Neural cell (in vitro differentiated cells): ENCODE results near the gene DGKK. TPM values are rescaled to one million over a fixed set of nuclear protein-coding genes. Genes with fewer than 3 reads are reported as not detected.

ENCODE experiments used
- H2AFZ ChIP-seq: fragments of 200-600, 300-800 bp; sonication (generic), shearing (Covaris generic); 2 replicates; pipeline ENCODE4 v1.6.0; 2014; ENCODE audit warnings: low read depth, mild to moderate bottlenecking, antibody characterized with exemption, low read length, moderate library complexity
- H3F3A ChIP-seq: fragments of 200-600 bp; shearing (Covaris generic); 2 replicates; pipeline ENCODE4 v1.6.1; 2016; ENCODE audit warnings: mild to moderate bottlenecking, moderate library complexity, mixed read lengths, antibody characterized with exemption, low read length; ENCODE audit not compliant: insufficient read depth, poor library complexity, severe bottlenecking
- H3K27ac ChIP-seq: fragments of 200-600, 300-800 bp; sonication (generic), shearing (Covaris generic); 2 replicates; pipeline ENCODE4 v1.5.1; 2014; ENCODE audit warnings: mild to moderate bottlenecking, low read length, moderate library complexity
- H3K27me3 ChIP-seq: fragments of 300-800, 200-600 bp; sonication (generic), shearing (Covaris generic); 2 replicates; pipeline ENCODE4 v1.6.0; 2014; ENCODE audit warnings: mild to moderate bottlenecking, low read depth, low read length, moderate library complexity; ENCODE audit not compliant: insufficient read depth
- H3K36me3 ChIP-seq: fragments of 300-800, 200-600 bp; sonication (generic), shearing (Covaris generic); 2 replicates; pipeline ENCODE4 v1.5.1; 2014; ENCODE audit warnings: mild to moderate bottlenecking, antibody characterized with exemption, low read length, moderate library complexity; ENCODE audit not compliant: insufficient read depth
- H3K4me2 ChIP-seq: fragments of 300-800, 200-600 bp; sonication (generic), shearing (Covaris generic); 2 replicates; pipeline ENCODE4 v1.6.0; 2014; ENCODE audit warnings: mild to moderate bottlenecking, low read length
- H3K4me3 ChIP-seq: fragments of 300-800, 200-600 bp; sonication (generic), shearing (Covaris generic); 2 replicates; pipeline ENCODE4 v1.5.1; 2014; ENCODE audit warnings: mild to moderate bottlenecking, low read length, moderate library complexity
- H3K79me2 ChIP-seq: fragments of 200-600 bp; shearing (Covaris generic); replicated peaks from 2 replicates; pipeline ENCODE4 v1.6.0; 2014; ENCODE audit warnings: mild to moderate bottlenecking, low read length, moderate library complexity; ENCODE audit not compliant: insufficient read depth
- H3K9ac ChIP-seq: fragments of 300-800, 200-600 bp; sonication (generic), shearing (Covaris generic); 2 replicates; pipeline ENCODE4 v1.6.1; 2016; ENCODE audit warnings: mild to moderate bottlenecking, low read length, mixed read lengths
- H3K9me2 ChIP-seq: fragments of 200-600 bp; shearing (Covaris generic); 2 replicates; pipeline ENCODE4 v1.6.1; 2016; ENCODE audit warnings: mild to moderate bottlenecking, low read length, mixed read lengths; ENCODE audit not compliant: insufficient read depth
- H3K9me3 ChIP-seq: fragments of 200-600, 300-800 bp; sonication (generic), shearing (Covaris generic); 2 replicates; pipeline ENCODE4 v1.6.1; 2016; ENCODE audit warnings: mild to moderate bottlenecking, mixed run types, low read length, moderate library complexity, mixed read lengths
- H4K20me1 ChIP-seq: fragments of 200-600 bp; shearing (Covaris generic); 2 replicates; pipeline ENCODE4 v1.6.1; 2016; ENCODE audit warnings: mild to moderate bottlenecking, mixed run types; ENCODE audit not compliant: insufficient read depth
- EP300 ChIP-seq: fragments of 450-650 bp; conservative IDR thresholded peaks from 2 replicates; pipeline ENCODE4 v1.6.1; 2014; ENCODE audit warnings: antibody characterized with exemption, mild to moderate bottlenecking, moderate library complexity; ENCODE audit not compliant: poor library complexity, severe bottlenecking
- EZH2 ChIP-seq: fragments of 200-600, 300-800 bp; shearing (Covaris generic), sonication (generic); IDR thresholded peaks from 2 replicates; pipeline ENCODE4 v1.6.1; 2014; ENCODE audit warnings: antibody characterized with exemption, low read length, borderline replicate concordance, mild to moderate bottlenecking; ENCODE audit not compliant: insufficient read depth, poor library complexity, severe bottlenecking
- MXI1 ChIP-seq: fragments of 450-650 bp; conservative IDR thresholded peaks from 2 replicates; pipeline ENCODE4 v1.6.1; 2014; ENCODE audit warnings: antibody characterized with exemption, mild to moderate bottlenecking; ENCODE audit not compliant: poor library complexity, severe bottlenecking
- POLR2AphosphoS5 ChIP-seq: IDR thresholded peaks from 2 replicates; pipeline ENCODE4 v1.6.1; 2012
- RAD21 ChIP-seq: fragments of 450-650 bp; conservative IDR thresholded peaks from 2 replicates; pipeline ENCODE4 v1.6.1; 2014; ENCODE audit warnings: antibody characterized with exemption, mild to moderate bottlenecking, moderate library complexity
- REST ChIP-seq: IDR thresholded peaks from 2 replicates; pipeline ENCODE4 v1.6.1; 2012; ENCODE audit warnings: borderline replicate concordance
- SMC3 ChIP-seq: fragments of 450-650 bp; conservative IDR thresholded peaks from 2 replicates; pipeline ENCODE4 v1.6.1; 2014; ENCODE audit warnings: antibody characterized with exemption, mild to moderate bottlenecking, moderate library complexity; ENCODE audit not compliant: poor library complexity
- TAF1 ChIP-seq: IDR thresholded peaks from 2 replicates; pipeline ENCODE4 v1.6.1; 2012; ENCODE audit warnings: low read depth
- polyA plus RNA-seq: library from polyadenylated mRNA; depleted of rRNA; stranded (reverse); fragments of >200 nt; gene quantifications from 2 replicates; pipeline ENCODE4 v1.2.3, GENCODE V29; 2014
- TF ChIP-seq, protein P1 (sequence below): fragments of 450-650 bp; IDR thresholded peaks from 2 replicates; pipeline ENCODE4 v1.5.1; 2014; ENCODE audit warnings: antibody characterized with exemption, mild to moderate bottlenecking, moderate library complexity; ENCODE audit not compliant: poor library complexity, severe bottlenecking

The DGKK gene
- polyA plus RNA-seq, 1 donor from 2014 or later: 1.3 TPM

DNA sequence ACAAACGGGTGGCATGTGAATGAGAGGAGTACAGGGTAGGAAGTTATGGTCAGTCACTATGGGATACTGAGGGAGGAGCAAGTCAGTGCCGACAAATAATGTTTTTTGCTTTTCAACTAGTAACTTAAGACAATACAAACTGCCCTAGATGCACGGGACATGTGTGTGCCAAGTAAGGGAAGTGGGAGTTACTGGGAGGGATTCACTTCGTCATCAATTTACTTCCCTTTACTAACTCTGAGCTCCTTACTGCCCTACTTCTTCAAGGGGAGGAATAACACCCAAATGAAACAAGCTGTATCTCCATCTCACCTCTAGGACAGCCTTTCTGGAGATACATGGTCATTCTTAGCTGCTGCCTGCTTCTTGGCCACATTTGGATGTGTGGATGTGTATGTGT lies 97.7 kb downstream of the DGKK start:
- no peak overlapping the region for H3K4me2 ChIP-seq
- no peaks in the 10 kb centered on the region for H3K27me3 ChIP-seq
- H4K20me1 ChIP-seq: no peaks in the 10 kb centered on the region
- H3K4me3 ChIP-seq: no peak overlapping the region
- H3K9me2 ChIP-seq: no peaks in the 10 kb centered on the region
- no peaks in the 10 kb centered on the region for H3K9me3 ChIP-seq
- TF ChIP-seq POLR2AphosphoS5: no peak
- no peak for TF ChIP-seq SMC3
- no peak for TF ChIP-seq REST
- no peak for TF ChIP-seq EP300
- TF ChIP-seq, protein P1, sequence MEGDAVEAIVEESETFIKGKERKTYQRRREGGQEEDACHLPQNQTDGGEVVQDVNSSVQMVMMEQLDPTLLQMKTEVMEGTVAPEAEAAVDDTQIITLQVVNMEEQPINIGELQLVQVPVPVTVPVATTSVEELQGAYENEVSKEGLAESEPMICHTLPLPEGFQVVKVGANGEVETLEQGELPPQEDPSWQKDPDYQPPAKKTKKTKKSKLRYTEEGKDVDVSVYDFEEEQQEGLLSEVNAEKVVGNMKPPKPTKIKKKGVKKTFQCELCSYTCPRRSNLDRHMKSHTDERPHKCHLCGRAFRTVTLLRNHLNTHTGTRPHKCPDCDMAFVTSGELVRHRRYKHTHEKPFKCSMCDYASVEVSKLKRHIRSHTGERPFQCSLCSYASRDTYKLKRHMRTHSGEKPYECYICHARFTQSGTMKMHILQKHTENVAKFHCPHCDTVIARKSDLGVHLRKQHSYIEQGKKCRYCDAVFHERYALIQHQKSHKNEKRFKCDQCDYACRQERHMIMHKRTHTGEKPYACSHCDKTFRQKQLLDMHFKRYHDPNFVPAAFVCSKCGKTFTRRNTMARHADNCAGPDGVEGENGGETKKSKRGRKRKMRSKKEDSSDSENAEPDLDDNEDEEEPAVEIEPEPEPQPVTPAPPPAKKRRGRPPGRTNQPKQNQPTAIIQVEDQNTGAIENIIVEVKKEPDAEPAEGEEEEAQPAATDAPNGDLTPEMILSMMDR: no peak
- no peak for TF ChIP-seq EZH2
- TF ChIP-seq TAF1: no peak
- TF ChIP-seq RAD21: no peak
- no peak overlapping the region for H3K9ac ChIP-seq
- H3K27ac ChIP-seq: no peak overlapping the region
- no peaks in the 10 kb centered on the region for H3K79me2 ChIP-seq
- no peaks in the 10 kb centered on the region for H3K36me3 ChIP-seq
- no peaks in the 10 kb centered on the region for H3F3A ChIP-seq
- no peak overlapping the region for H2AFZ ChIP-seq

DNA sequence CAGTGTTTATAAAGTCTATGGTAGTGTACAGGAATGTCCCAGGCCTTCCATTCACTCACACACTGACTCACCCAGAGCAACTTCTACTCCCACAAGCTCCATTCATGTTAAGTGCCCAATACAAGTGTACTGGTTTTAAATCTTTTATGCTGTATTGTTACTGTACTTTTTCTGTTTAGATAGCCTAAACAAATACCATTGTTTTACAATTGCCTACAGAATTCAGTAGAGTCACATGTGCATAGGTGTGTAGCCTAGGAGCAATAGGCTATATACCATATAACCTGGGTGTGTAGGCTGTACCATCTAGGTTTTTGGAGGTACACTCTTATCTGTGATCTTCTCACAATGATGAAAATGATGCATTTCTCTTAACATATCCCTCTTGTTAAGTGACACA lies 126.7 kb downstream of the DGKK start:
- no peaks in the 10 kb centered on the region for H4K20me1 ChIP-seq
- H3K4me2 ChIP-seq: no peak overlapping the region
- H3K27ac ChIP-seq: no peak overlapping the region
- H3K9me2 ChIP-seq: no peaks in the 10 kb centered on the region
- no peak overlapping the region for H3K9ac ChIP-seq
- no peaks in the 10 kb centered on the region for H3K36me3 ChIP-seq
- H3K27me3 ChIP-seq: no peaks in the 10 kb centered on the region
- no peak overlapping the region for H2AFZ ChIP-seq
- no peak overlapping the region for H3K4me3 ChIP-seq
- no peaks in the 10 kb centered on the region for H3K9me3 ChIP-seq
- TF ChIP-seq, protein P1: no peak
- no peak for TF ChIP-seq SMC3
- no peak for TF ChIP-seq RAD21
- no peak for TF ChIP-seq EZH2
- no peak for TF ChIP-seq REST
- TF ChIP-seq EP300: no peak
- no peak for TF ChIP-seq POLR2AphosphoS5
- no peak for TF ChIP-seq TAF1
- TF ChIP-seq MXI1: no peak
- H3F3A ChIP-seq: no peaks in the 10 kb centered on the region
- no peaks in the 10 kb centered on the region for H3K79me2 ChIP-seq
